Choroid plexus epithelial cell (primary cell): ENCODE measurements around the gene CISTR.

Experiments used
- DNase-seq: peaks from one replicate; pipeline ENCODE4 v3.0.0-alpha.2; 2010; ENCODE audit warnings: low read depth
- H3K4me3 ChIP-seq: 2 replicates; pipeline ENCODE4 v1.5.1; 2011; ENCODE audit warnings: low read depth, mild to moderate bottlenecking, control low read depth, low read length, moderate library complexity
- TF ChIP-seq, protein P1 (sequence below): conservative IDR thresholded peaks from 2 replicates; pipeline ENCODE4 v1.5.1; 2011; ENCODE audit warnings: low read depth, mild to moderate bottlenecking, control low read depth, inconsistent platforms, low read length, moderate library complexity

The CISTR gene

DNA sequence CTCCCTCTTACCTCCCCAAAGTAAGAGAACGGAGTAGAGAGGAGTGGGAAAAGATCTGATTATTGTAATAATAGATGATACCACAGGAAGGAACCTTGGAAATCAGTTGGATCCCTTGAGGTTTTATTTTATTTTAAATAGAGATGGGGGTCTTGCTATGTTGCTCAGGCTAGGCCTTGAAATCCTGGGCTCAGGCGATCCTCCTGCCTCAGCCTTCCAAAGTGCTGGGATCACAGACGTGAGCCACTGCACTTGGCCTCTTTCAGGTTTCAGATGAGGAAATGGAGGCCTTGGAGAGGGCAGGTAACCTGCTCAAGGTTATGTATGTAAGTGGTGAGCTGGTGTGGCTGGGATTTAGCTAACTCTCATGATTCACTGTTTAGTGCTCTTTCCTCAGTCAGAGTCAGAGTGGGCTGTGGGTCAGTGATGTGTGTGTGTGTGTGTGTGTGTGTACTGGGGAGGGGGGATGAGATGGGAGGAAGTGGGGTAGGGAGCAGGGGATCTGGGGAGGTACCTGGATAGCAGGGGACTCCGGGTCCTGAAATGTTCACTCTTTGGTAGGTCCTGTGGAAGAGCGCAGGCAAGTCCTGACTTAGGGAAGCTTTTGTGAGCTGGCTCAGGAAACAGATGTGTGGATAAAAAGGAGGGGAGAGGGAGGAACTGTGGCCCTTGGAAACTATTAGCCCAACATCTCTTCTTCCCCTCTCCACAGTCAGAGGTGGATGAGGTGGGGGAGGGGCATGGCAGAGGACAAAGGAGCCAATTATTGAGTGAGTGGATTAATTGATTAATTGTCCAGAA is 4.7 kb upstream of the CISTR start:
- no peak overlapping the region for H3K4me3 ChIP-seq
- no peak for DNase-seq
- TF ChIP-seq, protein P1, sequence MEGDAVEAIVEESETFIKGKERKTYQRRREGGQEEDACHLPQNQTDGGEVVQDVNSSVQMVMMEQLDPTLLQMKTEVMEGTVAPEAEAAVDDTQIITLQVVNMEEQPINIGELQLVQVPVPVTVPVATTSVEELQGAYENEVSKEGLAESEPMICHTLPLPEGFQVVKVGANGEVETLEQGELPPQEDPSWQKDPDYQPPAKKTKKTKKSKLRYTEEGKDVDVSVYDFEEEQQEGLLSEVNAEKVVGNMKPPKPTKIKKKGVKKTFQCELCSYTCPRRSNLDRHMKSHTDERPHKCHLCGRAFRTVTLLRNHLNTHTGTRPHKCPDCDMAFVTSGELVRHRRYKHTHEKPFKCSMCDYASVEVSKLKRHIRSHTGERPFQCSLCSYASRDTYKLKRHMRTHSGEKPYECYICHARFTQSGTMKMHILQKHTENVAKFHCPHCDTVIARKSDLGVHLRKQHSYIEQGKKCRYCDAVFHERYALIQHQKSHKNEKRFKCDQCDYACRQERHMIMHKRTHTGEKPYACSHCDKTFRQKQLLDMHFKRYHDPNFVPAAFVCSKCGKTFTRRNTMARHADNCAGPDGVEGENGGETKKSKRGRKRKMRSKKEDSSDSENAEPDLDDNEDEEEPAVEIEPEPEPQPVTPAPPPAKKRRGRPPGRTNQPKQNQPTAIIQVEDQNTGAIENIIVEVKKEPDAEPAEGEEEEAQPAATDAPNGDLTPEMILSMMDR, result no peak

DNA sequence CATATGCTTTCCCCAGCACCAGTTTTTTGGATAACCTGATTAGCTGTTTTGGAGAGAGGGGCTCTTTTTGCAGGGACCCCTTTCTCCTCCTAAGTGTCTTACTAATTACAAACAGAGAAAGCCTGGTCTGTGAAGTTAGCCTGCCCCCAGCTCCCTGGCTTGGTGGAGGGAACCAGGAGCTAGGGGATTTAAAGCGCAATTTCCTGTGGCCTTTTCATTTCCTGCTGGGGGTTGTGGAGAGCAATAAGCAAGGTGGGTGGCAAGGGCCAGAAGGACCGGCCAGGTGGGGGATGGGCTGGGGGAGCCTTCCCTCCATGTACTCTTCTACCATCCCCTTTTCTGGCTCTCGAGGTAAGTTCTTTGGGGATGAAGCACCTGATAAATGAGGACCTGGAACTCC is 4.1 kb upstream of the CISTR start:
- H3K4me3 ChIP-seq, result no peak overlapping the region
- no peak for DNase-seq
- TF ChIP-seq, protein P1, result no peak

- TF ChIP-seq, protein P1, result peak; percentile 5
- DNase-seq, result no peak
- no peak overlapping the region for H3K4me3 ChIP-seq
These were observed 3.7 kb upstream of the CISTR start for GRCh38 chr12:53755451-53755891.

DNA sequence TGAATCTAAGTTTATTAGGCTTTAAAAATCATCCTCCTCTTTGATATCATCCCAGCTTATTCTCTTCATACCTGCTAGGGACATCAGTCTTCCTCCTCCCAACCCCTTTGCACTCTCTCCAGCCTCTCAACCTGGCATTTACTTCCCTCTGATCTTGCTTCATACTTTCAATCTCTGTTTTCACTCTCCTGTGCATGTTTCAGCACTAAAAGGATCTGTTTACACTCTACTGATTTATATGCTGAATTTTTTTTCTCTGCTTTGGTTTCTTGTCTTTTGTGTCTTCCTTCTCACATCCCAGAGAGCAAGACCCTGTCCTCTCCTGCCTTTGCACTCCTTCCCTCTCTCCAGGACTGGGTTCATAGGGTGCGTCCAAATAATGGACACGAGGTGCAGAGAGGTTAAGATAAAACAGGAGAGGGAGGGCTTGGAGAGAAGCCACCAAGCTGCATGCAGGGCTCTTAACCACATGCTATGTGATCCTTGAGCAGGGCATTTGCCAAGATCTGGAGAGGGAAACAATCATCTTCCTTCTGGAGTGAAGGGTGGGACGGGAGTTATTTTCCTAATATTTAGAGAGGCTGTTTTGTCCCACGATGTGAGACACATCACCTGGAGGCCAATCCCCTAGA is 3.0 kb upstream of the CISTR start:
- TF ChIP-seq, protein P1, result no peak
- no peak overlapping the region for H3K4me3 ChIP-seq
- peak; percentile 50 for DNase-seq

- DNase-seq, result no peak
- H3K4me3 ChIP-seq, result no peak overlapping the region
- TF ChIP-seq, protein P1, result no peak
These were observed 2.4 kb upstream of the CISTR start for GRCh38 chr12:53754188-53754585.

GRCh38 chr12:53752621-53753020 is 842 bp upstream of the CISTR start:
- no peak overlapping the region for H3K4me3 ChIP-seq
- TF ChIP-seq, protein P1, result no peak
- DNase-seq, result no peak
